ENCODE measurements around the gene STRBP.
"Not testable (repeated sequence)": the region's sequence is repeated elsewhere in the genome, so short reads cannot be mapped to it uniquely, and the experiment has no call there.

Gene STRBP

GRCh38 chr9:123191260-123191659, 77.1 kb downstream of the STRBP start:
- no peak for DNase-seq (ENCODE audit: low spot score)

DNA sequence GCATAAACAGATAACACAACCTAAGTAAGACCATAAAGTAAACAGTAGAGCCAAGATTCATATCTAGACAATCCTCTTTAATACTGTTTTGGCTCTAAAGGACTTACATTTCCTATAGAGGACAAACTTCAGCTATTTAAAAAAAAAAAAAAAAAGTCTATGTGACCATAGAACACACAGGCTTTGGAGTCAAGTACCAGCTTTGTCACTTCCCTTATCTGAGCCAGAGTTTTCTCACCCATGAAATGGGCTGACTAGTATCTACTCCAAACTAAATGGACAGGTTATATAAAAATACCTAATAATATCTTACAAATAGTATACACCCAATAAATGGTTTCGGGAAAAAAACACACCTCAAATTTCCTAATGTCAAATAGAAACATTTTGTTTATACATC, 81.3 kb downstream of the STRBP start:
- DNase-seq (ENCODE audit: low spot score), result no peak

DNA sequence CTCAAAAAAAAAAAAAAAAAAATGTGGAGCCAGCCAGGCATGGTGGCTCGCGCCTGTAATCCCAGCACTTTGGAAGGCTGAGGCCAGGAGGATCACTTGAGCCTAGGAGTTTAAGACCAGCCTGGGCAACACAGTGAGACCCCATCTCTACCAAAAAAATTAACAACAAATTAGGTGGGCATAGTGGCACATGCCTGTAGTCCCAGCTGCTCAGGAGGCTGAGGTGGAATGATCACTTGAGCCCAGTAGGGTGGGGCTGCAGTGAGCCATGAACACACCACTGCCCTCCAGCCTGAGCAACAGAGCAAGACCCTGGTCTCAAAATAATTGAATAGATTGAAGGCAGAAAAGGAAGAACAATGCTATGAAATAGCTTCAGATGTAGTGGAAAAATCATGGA, 82.4 kb downstream of the STRBP start:
- DNase-seq (ENCODE audit: low spot score), result not testable (repeated sequence)

DNA sequence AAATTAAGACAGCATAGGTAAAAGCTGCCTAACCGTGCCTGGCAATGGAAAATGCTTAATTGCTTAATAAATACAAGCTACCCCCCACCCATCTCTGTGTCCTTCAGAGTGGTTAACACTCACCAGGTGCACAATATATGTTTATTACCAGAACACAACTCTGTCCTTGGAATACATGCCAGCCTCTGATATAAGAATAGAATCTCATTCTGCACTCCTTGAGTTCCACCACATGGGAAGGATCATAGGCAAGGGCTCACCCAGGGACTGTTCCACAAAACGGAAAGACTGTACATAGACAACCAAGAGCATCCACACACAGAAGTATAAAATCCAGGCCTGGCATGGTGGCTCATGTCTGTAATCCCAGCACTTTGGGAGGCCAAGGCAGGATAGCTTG, 91.4 kb downstream of the STRBP start:
- DNase-seq (ENCODE audit: low spot score), result no peak

DNA sequence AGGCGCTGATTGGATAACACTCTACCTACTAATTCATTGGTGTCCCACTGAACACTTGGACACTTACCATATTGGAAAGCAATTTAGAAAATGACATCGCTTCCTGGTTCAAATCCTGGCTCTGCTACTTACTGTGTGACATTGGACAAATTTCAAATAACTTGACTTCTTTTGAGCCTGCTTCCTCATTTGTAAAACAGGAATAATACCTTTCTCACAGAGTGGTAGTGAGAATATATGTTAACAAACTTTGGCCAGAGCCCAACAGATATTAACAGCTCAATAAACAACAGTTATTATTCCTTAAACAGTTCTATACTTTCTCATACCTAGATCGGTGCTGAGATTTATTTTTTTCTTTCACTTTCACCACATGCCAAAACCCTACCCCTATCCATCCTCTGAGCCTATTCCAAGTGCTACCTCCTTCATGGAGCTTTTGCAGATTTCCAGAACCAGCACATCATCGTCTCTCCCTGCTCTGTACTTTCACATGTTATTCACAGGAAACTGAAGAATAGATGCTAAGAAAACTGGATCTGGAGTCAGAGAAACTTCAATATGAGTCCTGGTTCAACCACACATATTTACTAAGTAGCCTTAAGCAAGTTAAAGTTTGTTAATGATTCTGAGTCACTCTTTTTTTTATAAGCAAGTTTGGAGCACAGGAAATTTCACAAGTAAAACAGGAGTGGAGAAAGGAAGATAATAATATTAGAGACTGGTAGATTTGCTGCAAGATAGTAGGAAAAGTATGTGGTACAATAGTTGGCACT, 92.3 kb downstream of the STRBP start:
- DNase-seq (ENCODE audit: low spot score), result peak; percentile 13

GRCh38 chr9:123174887-123175518, 93.4 kb downstream of the STRBP start:
- no peak for DNase-seq (ENCODE audit: low spot score)

GRCh38 chr9:123174079-123174478, 94.3 kb downstream of the STRBP start:
- DNase-seq (ENCODE audit: low spot score), result no peak

- peak; percentile 18 for DNase-seq (ENCODE audit: low spot score)
Observed at GRCh38 chr9:123169926-123170325, 98.5 kb downstream of the STRBP start.

DNA sequence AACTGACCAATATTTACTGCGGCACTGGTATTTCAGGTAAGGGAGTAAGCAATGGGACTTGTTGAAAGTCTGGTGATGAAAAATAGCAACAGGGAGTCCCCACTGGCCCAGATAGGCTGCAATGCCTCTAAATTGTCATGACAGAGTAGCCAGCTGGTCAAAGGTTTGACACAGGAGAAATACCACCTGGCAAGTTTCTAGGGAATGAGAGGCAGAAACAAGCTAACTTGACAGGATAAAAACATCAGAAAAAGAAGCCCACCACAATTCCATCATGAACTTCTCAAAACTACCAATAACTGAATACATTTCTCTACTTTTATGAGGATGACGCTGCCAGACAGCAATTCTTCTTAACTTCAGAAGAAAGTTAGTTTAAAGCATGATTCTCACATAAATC, 99.8 kb downstream of the STRBP start:
- DNase-seq (ENCODE audit: low spot score), result no peak

DNA sequence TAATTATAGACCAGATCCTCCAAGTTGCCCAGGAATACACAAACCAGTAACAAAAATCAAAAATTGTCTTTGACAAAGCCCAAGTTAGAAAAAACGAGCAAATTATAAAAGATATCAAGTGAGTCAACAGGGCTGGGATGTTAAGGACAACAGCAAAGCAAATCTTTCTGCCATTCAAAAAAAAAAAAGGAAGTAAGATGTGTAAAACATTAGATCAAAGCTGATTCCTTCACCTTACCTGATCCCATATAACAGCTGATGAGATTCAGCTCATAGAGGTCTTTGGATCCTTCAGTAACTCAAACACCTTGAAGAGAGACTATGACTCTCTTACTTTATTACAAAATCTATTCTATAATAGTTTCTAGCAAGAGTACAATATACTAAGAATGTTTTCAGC, 100.9 kb downstream of the STRBP start:
- DNase-seq (ENCODE audit: low spot score), result no peak

DNA sequence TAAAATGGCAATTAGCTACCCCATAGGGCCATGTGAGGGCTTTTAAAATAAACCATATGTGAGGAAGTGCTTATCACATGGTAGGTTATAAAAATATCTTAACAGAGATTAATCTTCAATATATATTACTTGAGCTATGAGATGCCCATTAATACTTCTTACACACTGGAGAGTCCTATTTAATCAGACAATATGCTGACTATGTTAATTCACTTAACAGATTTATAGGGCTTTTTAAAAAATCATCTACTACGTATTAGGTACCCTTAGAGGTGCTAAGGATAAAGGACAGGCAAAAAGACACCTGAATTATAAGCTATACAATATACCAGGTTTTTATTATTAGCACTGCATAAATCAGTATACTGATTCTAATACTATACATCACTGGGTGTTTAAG, 102.6 kb downstream of the STRBP start:
- DNase-seq (ENCODE audit: low spot score), result no peak

- DNase-seq (ENCODE audit: low spot score), result no peak
Observed at GRCh38 chr9:123164285-123164684, 104.1 kb downstream of the STRBP start.

DNA sequence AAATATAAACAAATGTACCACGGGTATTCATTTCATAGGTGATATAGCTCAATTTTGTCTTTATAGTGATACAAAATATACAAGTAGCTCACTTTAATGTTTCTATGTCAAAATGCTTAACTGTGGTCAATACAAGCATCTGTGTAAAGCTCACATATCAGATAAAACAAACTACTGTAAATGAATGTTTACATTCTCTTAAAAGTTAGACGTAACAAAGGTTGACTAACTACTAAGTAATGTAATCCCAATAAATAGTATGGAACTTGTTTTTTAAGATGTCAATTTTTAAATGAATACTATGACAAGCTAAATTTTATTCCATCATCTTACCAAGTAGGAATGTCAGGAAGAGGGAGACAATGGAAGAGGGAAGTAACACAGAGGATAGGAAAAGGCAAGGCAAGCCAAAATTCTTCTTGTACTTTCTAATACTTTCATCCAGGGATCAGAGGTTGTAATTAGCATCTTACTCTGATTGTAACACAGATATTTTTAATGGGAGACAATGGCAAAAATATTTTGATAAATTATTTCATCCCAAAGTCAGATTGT, 105.5 kb downstream of the STRBP start:
- DNase-seq (ENCODE audit: low spot score), result no peak

DNA sequence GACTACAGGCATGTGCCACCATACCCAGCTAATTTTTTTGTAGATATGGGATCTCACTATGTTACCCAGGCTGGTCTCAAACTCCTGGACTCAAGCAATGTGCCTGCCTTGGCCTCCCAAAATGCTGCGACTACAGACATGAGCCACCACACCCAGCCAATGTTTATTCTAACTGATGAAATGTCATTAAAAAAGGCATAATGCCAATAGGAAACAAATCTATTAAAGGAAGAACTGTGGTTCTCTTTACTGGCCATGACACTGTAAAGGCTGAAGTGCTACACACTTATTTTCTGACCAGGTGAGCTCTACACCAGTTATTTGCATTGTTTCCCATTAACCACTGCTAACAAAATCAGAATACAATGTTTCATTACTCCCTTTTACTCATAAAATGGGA, 106.0 kb downstream of the STRBP start:
- DNase-seq (ENCODE audit: low spot score), result no peak

DNA sequence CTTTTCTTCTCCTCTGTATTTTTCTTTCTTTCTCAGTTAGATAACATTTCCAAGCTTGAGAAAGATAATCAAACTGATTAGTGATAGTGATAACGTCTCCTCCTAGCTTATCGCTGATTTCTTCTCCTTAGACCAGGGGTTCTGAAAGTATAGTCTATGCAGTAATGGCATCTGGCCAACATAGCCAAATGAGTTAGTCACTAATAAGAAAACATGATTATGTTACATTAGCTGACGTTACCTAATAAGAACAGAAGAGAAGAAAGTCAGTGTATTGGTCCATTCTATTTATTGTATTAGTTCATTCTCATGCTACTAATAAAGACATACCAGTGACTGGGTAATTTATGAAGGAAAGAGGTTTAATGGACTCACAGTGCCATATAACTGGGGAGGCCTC, 111.2 kb downstream of the STRBP start:
- no peak for DNase-seq (ENCODE audit: low spot score)

DNA sequence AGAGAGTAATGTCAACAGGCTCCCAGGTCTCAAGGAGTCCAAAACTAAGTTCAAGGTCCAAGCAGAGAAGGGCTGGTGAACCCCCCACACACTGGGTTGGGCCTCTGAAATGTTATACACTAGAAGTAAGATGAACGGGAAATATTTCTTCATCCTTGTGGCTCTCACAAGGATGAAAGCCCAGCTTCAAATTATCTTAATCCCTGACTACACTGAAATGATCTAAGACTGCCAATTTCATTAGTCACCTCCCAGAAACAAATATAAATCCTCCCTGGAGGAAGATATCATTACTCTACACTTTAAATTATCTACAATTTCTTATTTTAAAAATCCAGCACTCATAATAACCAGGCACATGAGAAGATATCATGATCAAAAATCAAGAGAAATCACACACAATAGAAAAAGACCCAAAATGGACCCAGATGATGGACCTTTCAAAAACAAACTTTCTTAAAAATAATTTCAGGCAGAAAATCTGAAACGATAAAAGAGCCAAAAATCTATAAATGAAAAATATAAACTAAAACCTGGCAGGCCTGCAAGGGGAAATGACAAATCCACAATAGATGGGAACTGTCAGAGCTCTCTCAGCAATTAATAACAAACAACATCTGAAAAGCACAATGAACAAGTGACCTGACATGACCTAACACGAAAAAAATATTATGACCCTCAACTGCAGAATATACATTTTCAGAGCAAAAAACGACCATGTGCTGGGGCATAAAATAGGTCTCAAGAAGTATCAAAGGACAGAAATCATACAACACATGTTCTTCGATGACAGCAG, 117.5 kb downstream of the STRBP start:
- no peak for DNase-seq (ENCODE audit: low spot score)

GRCh38 chr9:123149067-123149466, 119.3 kb downstream of the STRBP start:
- no peak for DNase-seq (ENCODE audit: low spot score)

GRCh38 chr9:123138163-123138562, 130.2 kb downstream of the STRBP start:
- no peak for DNase-seq (ENCODE audit: low spot score)

GRCh38 chr9:123135430-123135829, 133.0 kb downstream of the STRBP start:
- DNase-seq (ENCODE audit: low spot score), result no peak

- DNase-seq (ENCODE audit: low spot score), result no peak
Observed at GRCh38 chr9:123132696-123133095, 135.7 kb downstream of the STRBP start.

GRCh38 chr9:123131993-123132392, 136.4 kb downstream of the STRBP start:
- no peak for DNase-seq (ENCODE audit: low spot score)

DNA sequence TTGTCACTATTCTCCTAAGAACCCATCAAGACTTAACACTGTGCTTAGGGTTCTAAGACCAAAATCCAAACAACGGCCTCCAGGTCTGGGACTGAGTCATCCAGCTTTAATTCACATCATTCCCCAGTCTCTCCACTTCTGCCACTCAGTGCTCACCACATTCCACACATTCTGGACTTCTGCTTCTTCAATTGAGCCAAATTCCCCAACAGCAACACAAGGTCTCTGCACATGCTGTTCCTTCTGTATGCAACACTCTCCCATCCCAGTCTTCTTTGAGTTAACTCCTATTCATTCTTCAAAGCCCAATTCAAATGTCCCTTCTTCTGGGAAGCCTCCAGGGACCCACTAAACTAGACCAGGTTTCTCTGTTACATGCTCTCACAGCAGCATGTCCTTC, 137.1 kb downstream of the STRBP start:
- no peak for DNase-seq (ENCODE audit: low spot score)

- DNase-seq (ENCODE audit: low spot score), result no peak
Observed at GRCh38 chr9:123129423-123129822, 139.0 kb downstream of the STRBP start.

Measured in COLO829 (cell line).